ENCODE results near the gene OR6B3.

Gene OR6B3

GRCh38 chr2:240013343-240013742, 40.0 kb downstream of the OR6B3 start:
- no peaks in the 10 kb centered on the region for H3F3A ChIP-seq (ENCODE audit: low read depth)
- H3K27me3 ChIP-seq (ENCODE audit: insufficient read depth, low read length, poor library complexity, severe bottlenecking) = no peaks in the 10 kb centered on the region
- no peaks in the 10 kb centered on the region for H4K20me1 ChIP-seq (ENCODE audit: insufficient read depth, low read length, poor library complexity, severe bottlenecking)
- peaks cover 4% of the 10 kb centered on the region; the same call in 1 of the 2 replicates for H3K79me2 ChIP-seq (ENCODE audit: insufficient read depth, low read length)
- no peak overlapping the region for H3K9ac ChIP-seq (ENCODE audit: low read depth, low read length, poor library complexity, severe bottlenecking)
- H3K9me3 ChIP-seq (ENCODE audit: insufficient read depth, low read depth, low read length) = no peaks in the 10 kb centered on the region
- no peak overlapping the region for H3K4me3 ChIP-seq (ENCODE audit: low read length, poor library complexity, severe bottlenecking)
- H3K4me1 ChIP-seq (ENCODE audit: insufficient read depth, low read length, poor library complexity, severe bottlenecking) = no peaks in the 10 kb centered on the region
- H3K4me2 ChIP-seq (ENCODE audit: low read depth, low read length, poor library complexity, severe bottlenecking) = no peak overlapping the region
- TF ChIP-seq CTCF (conservative IDR thresholded peaks at IDR 0.05; ENCODE audit: low read length) (peak; percentile 35; the same call in 1 of the 2 replicates), EZH2phosphoT487 (IDR thresholded peaks at IDR 0.05; ENCODE audit: borderline replicate concordance) (no peak)
- H3K9me2 ChIP-seq (replicated peaks; ENCODE audit: low read depth, low read length) = no peaks in the 10 kb centered on the region
- H3K36me3 ChIP-seq (ENCODE audit: insufficient read depth, low read length) = peaks cover 77% of the 10 kb centered on the region; the same call in 1 of the 2 replicates
- no peak overlapping the region for H2AFZ ChIP-seq (ENCODE audit: low read length)

- H3K4me3 ChIP-seq (ENCODE audit: low read length, poor library complexity, severe bottlenecking) = no peak overlapping the region
- H3K36me3 ChIP-seq (ENCODE audit: insufficient read depth, low read length) = peaks cover 80% of the 10 kb centered on the region; the same call in 1 of the 2 replicates
- no peaks in the 10 kb centered on the region for H3K9me2 ChIP-seq (replicated peaks; ENCODE audit: low read depth, low read length)
- no peaks in the 10 kb centered on the region for H4K20me1 ChIP-seq (ENCODE audit: insufficient read depth, low read length, poor library complexity, severe bottlenecking)
- no peak overlapping the region for H2AFZ ChIP-seq (ENCODE audit: low read length)
- H3K4me2 ChIP-seq (ENCODE audit: low read depth, low read length, poor library complexity, severe bottlenecking) = no peak overlapping the region
- H3K4me1 ChIP-seq (ENCODE audit: insufficient read depth, low read length, poor library complexity, severe bottlenecking) = no peaks in the 10 kb centered on the region
- H3K27me3 ChIP-seq (ENCODE audit: insufficient read depth, low read length, poor library complexity, severe bottlenecking) = no peaks in the 10 kb centered on the region
- no peaks in the 10 kb centered on the region for H3K9me3 ChIP-seq (ENCODE audit: insufficient read depth, low read depth, low read length)
- no peak overlapping the region for H3K9ac ChIP-seq (ENCODE audit: low read depth, low read length, poor library complexity, severe bottlenecking)
- H3K79me2 ChIP-seq (ENCODE audit: insufficient read depth, low read length) = no peaks in the 10 kb centered on the region
- no peaks in the 10 kb centered on the region for H3F3A ChIP-seq (ENCODE audit: low read depth)
- TF ChIP-seq CTCF (conservative IDR thresholded peaks at IDR 0.05; ENCODE audit: low read length) (no peak), EZH2phosphoT487 (IDR thresholded peaks at IDR 0.05; ENCODE audit: borderline replicate concordance) (no peak)
Measured at GRCh38 chr2:240002983-240003382, 50.3 kb downstream of the OR6B3 start.

GRCh38 chr2:240000671-240001070, 52.6 kb downstream of the OR6B3 start:
- Histone ChIP-seq H3K4me2 (ENCODE audit: low read depth, low read length, poor library complexity, severe bottlenecking) (no peak overlapping the region), H3K9me2 (replicated peaks; ENCODE audit: low read depth, low read length) (no peaks in the 10 kb centered on the region), H2AFZ (ENCODE audit: low read length) (no peak overlapping the region), H3K4me3 (ENCODE audit: low read length, poor library complexity, severe bottlenecking) (no peak overlapping the region), H4K20me1 (ENCODE audit: insufficient read depth, low read length, poor library complexity, severe bottlenecking) (no peaks in the 10 kb centered on the region), H3F3A (ENCODE audit: low read depth) (no peaks in the 10 kb centered on the region), H3K9ac (ENCODE audit: low read depth, low read length, poor library complexity, severe bottlenecking) (no peak overlapping the region), H3K36me3 (ENCODE audit: insufficient read depth, low read length) (peaks cover 64% of the 10 kb centered on the region; the same call in 1 of the 2 replicates), H3K9me3 (ENCODE audit: insufficient read depth, low read depth, low read length) (no peaks in the 10 kb centered on the region), H3K4me1 (ENCODE audit: insufficient read depth, low read length, poor library complexity, severe bottlenecking) (no peaks in the 10 kb centered on the region), H3K27me3 (ENCODE audit: insufficient read depth, low read length, poor library complexity, severe bottlenecking) (no peaks in the 10 kb centered on the region), H3K79me2 (ENCODE audit: insufficient read depth, low read length) (no peaks in the 10 kb centered on the region)
- no peak for TF ChIP-seq EZH2phosphoT487 (IDR thresholded peaks at IDR 0.05; ENCODE audit: borderline replicate concordance)
- TF ChIP-seq CTCF (conservative IDR thresholded peaks at IDR 0.05; ENCODE audit: low read length) = no peak

Data from Loucy (cell line).